Ishikawa (cell line): Measurements from ENCODE around the gene OCLN.

Source experiments
- CREB1 ChIP-seq: IDR thresholded peaks from 2 replicates; pipeline ENCODE4 v1.6.1; 2012; ENCODE audit warnings: low read depth
- EP300 ChIP-seq: IDR thresholded peaks from 2 replicates; pipeline ENCODE4 v1.6.1; 2012; ENCODE audit warnings: borderline replicate concordance
- YY1 ChIP-seq: IDR thresholded peaks from 2 replicates; pipeline ENCODE4 v1.6.1; 2012; ENCODE audit warnings: low read depth

DNA sequence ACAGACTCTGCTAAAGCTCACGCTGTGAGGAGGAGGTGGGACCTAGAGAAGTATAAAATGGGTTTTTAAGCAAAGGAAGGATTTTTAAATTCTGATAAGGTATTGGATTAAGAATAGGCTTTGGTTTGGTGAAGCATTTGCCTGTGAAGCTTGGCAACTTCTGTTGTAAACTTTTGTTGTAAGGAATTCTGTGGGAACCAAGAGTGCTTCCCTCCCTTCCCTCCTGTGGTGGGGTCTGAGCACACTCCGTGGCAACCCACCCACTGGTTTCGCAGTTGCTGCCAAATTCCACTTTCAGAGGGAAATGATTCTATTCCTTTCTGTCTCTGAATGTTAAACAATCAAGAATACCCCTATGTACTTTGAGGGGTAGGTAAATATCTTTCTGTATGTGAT is 38.8 kb downstream of the OCLN start:
- no peak for TF ChIP-seq EP300
- TF ChIP-seq YY1 = no peak
- no peak for TF ChIP-seq CREB1
